ENCODE data around the gene TUBGCP2. TPM values are rescaled to one million over a fixed set of nuclear protein-coding genes. Genes with fewer than 3 reads are reported as not detected.

The TUBGCP2 gene
- total RNA-seq, 1 donor from 2014 or later = 65.0 TPM

DNA sequence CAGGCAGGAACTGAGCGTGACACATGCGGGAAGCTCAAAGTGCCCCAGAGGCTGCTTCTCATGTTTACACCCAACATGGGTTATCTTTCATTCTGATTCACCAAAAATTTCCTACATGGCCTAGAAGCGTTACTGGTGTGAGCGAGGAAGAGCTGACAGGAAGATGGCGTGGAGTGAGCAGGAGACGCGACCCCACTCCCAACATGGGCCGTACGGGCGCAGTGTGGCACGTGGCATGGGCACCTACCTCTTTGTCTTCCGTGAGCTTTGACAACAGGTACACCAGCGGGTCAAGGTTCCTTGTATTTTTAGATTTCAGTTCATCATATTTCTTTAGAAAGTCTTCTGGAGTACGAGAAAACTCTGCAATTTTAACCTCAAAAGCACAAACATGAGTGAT lies 8.9 kb downstream of the TUBGCP2 start:
- Mint-ChIP-seq H3K4me1 (ENCODE audit: low read depth) (no peaks in the 10 kb centered on the region), H3K9me3 (no peaks in the 10 kb centered on the region), H3K36me3 (ENCODE audit: low read depth) (peaks cover 26% of the 10 kb centered on the region), H3K4me3 (no peak overlapping the region), H3K27ac (no peak overlapping the region), H3K27me3 (ENCODE audit: insufficient read depth) (no peaks in the 10 kb centered on the region)
- no peak for DNase-seq (ENCODE audit: low spot score)
- intact Hi-C loops (cut with micrococcal nuclease) = no loop called here

DNA sequence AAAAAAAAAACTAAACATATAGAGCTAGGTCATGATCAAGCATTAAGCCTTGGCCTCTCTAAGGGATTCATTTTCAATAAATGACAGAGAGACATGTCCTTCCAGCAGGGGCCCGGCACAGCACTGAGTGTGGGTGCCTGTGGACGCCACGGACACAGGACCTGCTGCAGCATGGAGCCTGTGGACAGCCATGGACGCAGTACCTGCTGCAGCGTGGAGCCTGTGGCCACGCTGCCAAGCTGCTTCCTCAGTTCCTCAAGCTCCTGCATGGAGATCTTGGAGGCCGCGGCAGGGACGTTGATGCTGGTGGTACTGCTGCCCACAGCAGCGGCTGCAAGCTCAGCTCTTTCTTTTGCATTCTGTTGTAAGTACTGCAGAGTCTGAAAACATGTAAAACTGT lies 9.4 kb downstream of the TUBGCP2 start:
- intact Hi-C loops (cut with micrococcal nuclease) = no loop called here
- no peaks in the 10 kb centered on the region for H3K27me3 Mint-ChIP-seq (ENCODE audit: insufficient read depth)

DNA sequence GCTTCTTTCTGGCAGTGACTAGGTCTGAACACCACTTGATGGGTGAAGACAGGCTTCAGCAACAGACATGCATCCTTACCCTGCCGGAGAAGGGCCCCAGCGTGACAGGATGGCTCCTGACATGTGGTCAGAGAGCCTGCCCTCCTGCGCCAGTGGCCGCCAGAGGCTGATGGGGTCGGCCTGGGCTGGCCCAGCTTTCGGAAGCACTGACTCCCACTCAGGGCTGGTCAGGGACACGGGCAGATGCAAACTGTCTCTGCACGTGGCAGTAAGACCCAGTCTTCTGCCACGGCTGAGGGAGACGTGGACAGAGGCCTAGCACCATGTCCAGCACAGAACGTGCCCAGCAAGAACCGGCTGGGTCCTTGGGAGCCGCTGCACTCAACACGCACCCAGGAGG lies 10.2 kb downstream of the TUBGCP2 start:
- Mint-ChIP-seq H3K27ac (no peak overlapping the region), H3K36me3 (ENCODE audit: low read depth) (peaks cover 30% of the 10 kb centered on the region), H3K4me3 (no peak overlapping the region), H3K27me3 (ENCODE audit: insufficient read depth) (no peaks in the 10 kb centered on the region), H3K9me3 (no peaks in the 10 kb centered on the region), H3K4me1 (ENCODE audit: low read depth) (no peaks in the 10 kb centered on the region)
- intact Hi-C loops (cut with micrococcal nuclease) = no loop called here
- DNase-seq (ENCODE audit: low spot score) = no peak

More for the DNA sequence above, 9.4 kb downstream of the TUBGCP2 start:
- no peaks in the 10 kb centered on the region for H3K4me1 Mint-ChIP-seq (ENCODE audit: low read depth)
- no peaks in the 10 kb centered on the region for H3K9me3 Mint-ChIP-seq
- H3K4me3 Mint-ChIP-seq = no peak overlapping the region
- no peak overlapping the region for H3K27ac Mint-ChIP-seq
- no peak for DNase-seq (ENCODE audit: low spot score)
- H3K36me3 Mint-ChIP-seq (ENCODE audit: low read depth) = peaks cover 28% of the 10 kb centered on the region

DNA sequence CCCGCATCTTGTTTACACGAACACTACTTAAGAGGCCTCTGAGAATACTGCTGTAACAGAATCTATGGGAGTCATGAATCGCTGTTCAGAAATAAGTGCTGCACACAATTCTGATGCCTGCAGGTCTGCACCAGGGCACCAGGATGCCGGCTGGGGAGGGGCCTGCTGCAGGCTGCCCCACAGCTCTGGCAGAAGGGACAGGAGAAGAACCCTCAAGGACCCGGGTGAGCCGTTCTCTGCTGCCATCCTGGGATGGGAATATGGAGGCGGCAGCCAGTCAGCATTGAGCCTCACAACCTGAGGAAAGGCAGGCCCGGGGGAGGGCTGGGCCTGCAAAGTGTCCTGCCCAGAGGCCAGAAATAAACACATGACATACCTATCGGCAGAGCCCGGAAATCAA lies 11.2 kb downstream of the TUBGCP2 start:
- Mint-ChIP-seq H3K27ac (no peak overlapping the region), H3K4me1 (ENCODE audit: low read depth) (no peaks in the 10 kb centered on the region), H3K4me3 (no peak overlapping the region), H3K27me3 (ENCODE audit: insufficient read depth) (no peaks in the 10 kb centered on the region), H3K9me3 (no peaks in the 10 kb centered on the region), H3K36me3 (ENCODE audit: low read depth) (peaks cover 32% of the 10 kb centered on the region)
- intact Hi-C loops (cut with micrococcal nuclease) = no loop called here
- DNase-seq (ENCODE audit: low spot score) = no peak

DNA sequence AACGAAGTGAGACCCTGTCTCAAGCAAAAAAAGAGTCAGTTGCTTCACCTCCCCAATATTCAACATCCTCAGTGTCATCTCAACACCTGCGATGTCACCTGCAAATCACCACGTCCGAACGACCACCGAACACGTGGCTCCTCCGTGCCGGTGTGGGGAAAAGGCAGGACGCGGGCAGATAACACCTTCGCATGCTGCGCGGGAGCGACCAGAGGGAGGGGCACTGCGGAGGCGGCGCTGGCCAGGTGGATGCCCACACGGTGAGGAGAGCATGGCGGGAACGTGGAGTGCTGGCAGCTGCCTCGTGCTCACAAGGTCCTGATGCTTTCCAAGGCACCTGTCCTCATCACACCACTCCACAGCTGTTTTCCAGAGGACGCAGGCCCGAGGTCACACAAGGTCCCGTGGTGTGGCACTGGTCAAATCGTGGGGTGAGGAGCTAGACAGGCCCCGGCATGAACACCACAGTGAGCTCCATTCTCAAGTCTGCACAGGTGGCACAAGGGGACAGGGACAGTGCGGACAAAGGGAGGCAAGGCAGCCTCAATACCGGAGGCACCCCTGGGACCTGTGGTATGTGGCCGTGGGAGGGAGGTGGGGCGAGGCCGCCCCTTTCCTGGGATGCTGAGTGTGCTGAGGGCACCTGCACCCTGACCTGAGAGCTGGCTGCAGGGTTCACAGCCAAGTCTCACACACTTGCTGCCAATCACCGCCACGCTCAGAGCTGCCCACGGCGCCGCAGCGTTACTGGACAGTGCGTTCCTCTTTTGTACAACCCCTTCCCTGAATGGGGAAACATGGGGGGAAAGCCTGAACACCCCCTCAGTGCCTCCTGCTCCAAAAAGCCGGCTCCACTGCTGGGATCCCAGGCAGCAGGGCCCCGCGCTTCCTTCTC lies 13.0 kb downstream of the TUBGCP2 start:
- no peaks in the 10 kb centered on the region for H3K4me1 Mint-ChIP-seq (ENCODE audit: low read depth)
- no peak overlapping the region for H3K27ac Mint-ChIP-seq
- H3K36me3 Mint-ChIP-seq (ENCODE audit: low read depth) = peaks cover 33% of the 10 kb centered on the region
- no peaks in the 10 kb centered on the region for H3K27me3 Mint-ChIP-seq (ENCODE audit: insufficient read depth)
- no peak for DNase-seq (ENCODE audit: low spot score)
- H3K9me3 Mint-ChIP-seq = no peaks in the 10 kb centered on the region
- no peak overlapping the region for H3K4me3 Mint-ChIP-seq
- intact Hi-C loops (cut with micrococcal nuclease) = no loop called here

DNA sequence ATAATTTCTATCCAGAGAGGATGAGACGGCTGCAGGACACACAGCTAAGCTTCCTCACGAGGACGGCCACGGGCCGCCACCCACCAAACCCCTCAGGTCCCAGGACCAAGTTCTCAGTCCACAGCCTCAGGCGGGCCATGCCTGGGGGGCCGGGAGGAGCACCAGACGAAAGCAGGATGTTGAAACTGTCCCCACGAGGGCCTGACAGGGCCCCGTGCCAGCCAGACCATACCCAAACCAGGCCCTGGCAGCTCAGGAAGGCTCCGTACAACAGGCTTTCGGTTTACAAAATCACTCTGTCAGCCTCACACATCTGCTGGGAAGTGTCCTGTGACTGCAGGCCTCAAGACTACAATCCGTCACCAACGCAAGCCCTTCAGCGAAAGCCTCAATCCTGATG lies 14.5 kb downstream of the TUBGCP2 start:
- Mint-ChIP-seq H3K36me3 (ENCODE audit: low read depth) (peaks cover 28% of the 10 kb centered on the region), H3K4me1 (ENCODE audit: low read depth) (no peaks in the 10 kb centered on the region)

DNA sequence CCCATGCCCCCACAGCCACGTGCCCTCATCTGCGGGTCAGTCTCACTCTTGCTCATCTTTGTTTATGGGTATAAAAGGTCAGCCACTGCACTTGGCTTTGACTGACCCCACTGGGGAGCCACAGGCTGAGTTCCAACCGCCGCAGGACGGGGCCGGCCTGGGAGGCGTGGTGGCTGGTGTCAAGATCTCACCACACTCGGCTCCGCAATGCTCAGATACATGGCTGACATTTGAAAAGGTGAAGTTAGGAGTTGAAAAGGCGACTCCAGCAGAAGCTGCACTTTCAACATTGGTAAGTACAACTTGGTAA lies 14.9 kb downstream of the TUBGCP2 start:
- intact Hi-C loops (cut with micrococcal nuclease) = no loop called here
- no peak for DNase-seq (ENCODE audit: low spot score)
- peaks cover 30% of the 10 kb centered on the region for H3K36me3 Mint-ChIP-seq (ENCODE audit: low read depth)
- H3K9me3 Mint-ChIP-seq = no peaks in the 10 kb centered on the region
- H3K27me3 Mint-ChIP-seq (ENCODE audit: insufficient read depth) = no peaks in the 10 kb centered on the region
- no peak overlapping the region for H3K4me3 Mint-ChIP-seq
- no peaks in the 10 kb centered on the region for H3K4me1 Mint-ChIP-seq (ENCODE audit: low read depth)
- no peak overlapping the region for H3K27ac Mint-ChIP-seq

More for the DNA sequence above, 14.5 kb downstream of the TUBGCP2 start:
- Mint-ChIP-seq H3K4me3 (no peak overlapping the region), H3K9me3 (no peaks in the 10 kb centered on the region), H3K27me3 (ENCODE audit: insufficient read depth) (no peaks in the 10 kb centered on the region), H3K27ac (no peak overlapping the region)
- intact Hi-C loops (cut with micrococcal nuclease) = no loop called here
- DNase-seq (ENCODE audit: low spot score) = no peak

DNA sequence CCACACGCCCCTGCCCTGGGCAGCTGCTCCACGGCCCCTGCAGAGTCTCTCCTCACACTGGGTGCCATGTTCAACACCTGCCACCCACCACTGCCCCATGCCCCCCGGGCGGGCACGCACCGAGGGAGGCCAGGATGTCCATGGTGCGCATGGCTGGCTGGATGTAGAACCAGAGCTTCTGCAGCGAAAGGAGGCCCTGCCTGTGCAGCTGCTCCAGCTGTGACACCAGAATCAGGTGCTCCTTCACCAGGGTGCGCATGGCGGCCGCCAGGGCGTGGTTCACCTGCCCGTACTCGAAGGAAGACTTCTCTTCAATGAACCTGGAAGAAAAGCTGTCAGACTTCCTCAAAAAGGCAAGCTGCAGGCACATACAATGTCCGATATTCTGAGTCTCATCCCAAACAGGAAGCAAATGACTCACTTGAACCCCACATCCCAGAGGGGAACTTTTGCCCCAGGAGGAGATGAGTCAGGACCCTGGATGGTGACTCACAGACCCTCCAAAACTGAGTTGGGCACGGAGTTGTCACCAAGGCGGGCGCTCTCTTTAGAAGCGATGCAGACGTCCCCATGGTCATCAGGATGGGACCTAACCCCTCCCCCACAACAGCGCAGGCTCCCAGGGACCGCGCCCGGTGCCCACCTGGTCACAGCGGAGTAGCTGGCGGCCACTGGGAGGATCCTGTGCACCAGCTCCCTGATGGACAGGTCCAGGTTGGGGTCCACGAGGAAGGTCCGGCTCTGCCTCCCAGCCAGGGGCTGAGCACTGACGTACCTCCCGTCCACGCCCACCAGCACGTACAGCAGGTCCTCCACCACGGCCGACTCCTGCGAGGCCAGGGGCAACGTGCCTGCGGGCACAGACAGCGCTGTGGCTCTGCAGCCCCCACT lies 15.5 kb downstream of the TUBGCP2 start:
- Mint-ChIP-seq H3K4me3 (no peak overlapping the region), H3K27me3 (ENCODE audit: insufficient read depth) (no peaks in the 10 kb centered on the region), H3K27ac (no peak overlapping the region), H3K4me1 (ENCODE audit: low read depth) (no peaks in the 10 kb centered on the region), H3K36me3 (ENCODE audit: low read depth) (peaks cover 29% of the 10 kb centered on the region), H3K9me3 (no peaks in the 10 kb centered on the region)
- DNase-seq (ENCODE audit: low spot score) = no peak
- intact Hi-C loops (cut with micrococcal nuclease) = no loop called here

DNA sequence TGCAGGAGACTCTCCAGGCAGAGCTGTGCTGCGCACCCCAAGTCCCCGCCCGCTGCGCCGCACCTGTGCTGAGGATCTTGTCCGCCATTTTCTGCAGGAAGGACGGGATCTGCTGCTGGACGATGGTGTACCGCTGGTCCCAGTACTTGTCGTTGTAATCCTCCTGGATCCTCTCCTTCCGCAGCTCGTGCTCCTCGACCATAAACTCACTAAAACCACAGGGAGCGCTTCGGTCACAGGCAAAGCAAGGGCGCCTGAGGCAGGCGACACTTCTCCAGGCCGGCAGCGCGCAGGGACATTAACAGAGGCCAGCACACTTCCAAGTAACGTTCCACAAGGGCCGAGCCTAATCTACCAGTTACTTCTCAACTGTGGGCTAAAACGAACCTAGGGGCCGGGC lies 18.9 kb downstream of the TUBGCP2 start:
- no peak overlapping the region for H3K4me3 Mint-ChIP-seq
- no peak overlapping the region for H3K27ac Mint-ChIP-seq
- no peak for DNase-seq (ENCODE audit: low spot score)
- intact Hi-C loops (cut with micrococcal nuclease) = no loop called here
- H3K36me3 Mint-ChIP-seq (ENCODE audit: low read depth) = peaks cover 45% of the 10 kb centered on the region
- H3K9me3 Mint-ChIP-seq = no peaks in the 10 kb centered on the region
- no peaks in the 10 kb centered on the region for H3K4me1 Mint-ChIP-seq (ENCODE audit: low read depth)
- no peaks in the 10 kb centered on the region for H3K27me3 Mint-ChIP-seq (ENCODE audit: insufficient read depth)

DNA sequence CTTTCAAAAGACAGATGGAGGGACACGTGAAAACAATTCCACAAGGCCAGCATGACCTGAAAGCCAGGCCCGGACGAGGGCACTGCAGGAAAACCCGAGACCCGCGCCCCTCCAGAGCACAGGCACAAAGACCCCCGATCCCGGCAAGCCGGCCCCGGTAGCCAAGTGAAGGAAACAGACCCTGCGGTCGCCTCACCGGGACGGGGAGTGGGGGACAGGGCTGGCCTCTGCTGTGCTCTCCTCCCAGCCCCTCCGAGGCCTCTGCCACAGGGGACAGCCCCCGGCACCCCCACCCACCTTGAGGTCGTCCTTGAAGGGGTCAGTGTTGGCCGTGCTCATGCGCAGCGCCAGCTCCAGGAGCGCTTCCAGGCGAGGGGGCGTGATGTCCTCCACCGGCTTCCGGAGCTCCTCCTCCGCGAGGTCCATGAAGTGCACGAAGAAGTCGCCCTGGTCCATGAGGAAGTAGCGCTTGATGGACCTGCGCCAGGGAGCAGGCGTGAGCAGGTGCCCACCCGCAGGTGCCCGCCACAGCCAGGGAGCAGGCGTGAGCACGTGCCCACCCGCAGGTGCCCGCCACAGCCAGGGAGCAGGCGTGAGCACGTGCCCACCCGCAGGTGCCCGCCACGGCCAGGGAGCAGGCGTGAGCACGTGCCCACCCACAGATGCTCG lies 20.7 kb downstream of the TUBGCP2 start:
- no peaks in the 10 kb centered on the region for H3K27me3 Mint-ChIP-seq (ENCODE audit: insufficient read depth)
- peaks cover 46% of the 10 kb centered on the region for H3K36me3 Mint-ChIP-seq (ENCODE audit: low read depth)
- no peak overlapping the region for H3K4me3 Mint-ChIP-seq
- no peaks in the 10 kb centered on the region for H3K4me1 Mint-ChIP-seq (ENCODE audit: low read depth)
- intact Hi-C loops (cut with micrococcal nuclease) = no loop called here
- H3K9me3 Mint-ChIP-seq = no peaks in the 10 kb centered on the region
- no peak for DNase-seq (ENCODE audit: low spot score)
- H3K27ac Mint-ChIP-seq = no peak overlapping the region

DNA sequence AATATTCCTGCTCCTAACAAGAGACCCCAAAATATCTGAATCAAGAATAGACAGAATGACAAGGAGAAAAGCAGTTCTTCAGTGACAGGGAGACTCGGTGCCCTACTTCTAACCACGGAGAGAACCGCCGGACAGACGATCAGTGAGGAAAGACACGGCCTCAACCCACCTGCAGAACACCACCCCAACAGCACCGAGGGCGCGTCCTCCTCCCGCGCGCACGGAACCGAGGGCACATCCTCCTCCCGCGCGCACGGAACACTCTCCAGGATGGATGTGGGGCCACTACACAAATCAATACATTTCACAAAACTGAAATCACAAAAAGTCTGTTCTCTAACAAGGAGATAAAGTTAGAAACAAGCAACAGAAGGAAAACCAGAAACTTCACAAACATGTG lies 22.3 kb downstream of the TUBGCP2 start:
- intact Hi-C loops (cut with micrococcal nuclease) = no loop called here
- Mint-ChIP-seq H3K9me3 (no peaks in the 10 kb centered on the region), H3K27me3 (ENCODE audit: insufficient read depth) (no peaks in the 10 kb centered on the region), H3K4me3 (no peak overlapping the region), H3K27ac (no peak overlapping the region), H3K36me3 (ENCODE audit: low read depth) (peaks cover 46% of the 10 kb centered on the region), H3K4me1 (ENCODE audit: low read depth) (no peaks in the 10 kb centered on the region)
- DNase-seq (ENCODE audit: low spot score) = no peak

DNA sequence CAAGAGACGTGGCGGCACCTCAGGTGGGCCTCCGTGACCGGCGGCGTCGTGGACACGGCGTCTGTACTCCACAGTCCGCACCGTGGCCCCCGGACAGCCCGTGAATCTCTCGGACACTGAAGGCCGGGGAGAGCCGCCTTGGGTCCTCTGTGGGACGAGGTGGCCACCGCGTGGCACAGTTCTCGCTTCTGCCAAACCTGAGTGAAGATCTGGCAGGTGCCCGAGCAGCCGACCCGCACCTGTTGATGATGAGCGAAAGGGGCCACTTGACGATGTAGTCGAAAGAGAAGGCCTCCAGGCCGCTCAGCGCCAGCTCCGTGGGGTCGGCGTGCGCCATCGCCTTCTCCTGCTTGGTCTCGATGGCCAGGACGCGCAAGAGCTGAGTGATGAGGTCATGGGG lies 23.5 kb downstream of the TUBGCP2 start:
- H3K9me3 Mint-ChIP-seq = no peaks in the 10 kb centered on the region
- H3K36me3 Mint-ChIP-seq (ENCODE audit: low read depth) = peaks cover 41% of the 10 kb centered on the region
- DNase-seq (ENCODE audit: low spot score) = no peak
- intact Hi-C loops (cut with micrococcal nuclease) = no loop called here
- no peak overlapping the region for H3K4me3 Mint-ChIP-seq
- no peaks in the 10 kb centered on the region for H3K27me3 Mint-ChIP-seq (ENCODE audit: insufficient read depth)
- H3K27ac Mint-ChIP-seq = no peak overlapping the region
- H3K4me1 Mint-ChIP-seq (ENCODE audit: low read depth) = no peaks in the 10 kb centered on the region

DNA sequence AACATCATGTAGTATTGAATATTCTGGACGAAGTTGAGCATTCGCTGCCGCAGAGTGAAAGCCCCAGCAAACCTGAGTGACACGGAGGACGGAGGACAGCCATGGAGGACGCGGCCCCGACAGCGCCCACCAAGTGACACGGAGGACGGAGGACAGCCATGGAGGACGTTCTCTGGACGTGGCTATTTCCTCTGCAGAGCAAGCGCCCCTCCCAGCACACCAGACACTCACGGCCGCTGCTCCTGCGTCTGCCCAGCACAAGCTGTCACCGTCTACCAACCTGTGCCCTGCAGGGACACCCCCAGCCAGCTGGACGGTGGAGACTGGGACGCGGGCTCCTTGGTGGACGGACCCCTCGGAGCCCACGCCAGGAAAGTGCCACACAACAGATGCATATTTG lies 24.7 kb downstream of the TUBGCP2 start:
- H3K4me3 Mint-ChIP-seq = no peak overlapping the region
- intact Hi-C loops (cut with micrococcal nuclease) = no loop called here

More for the DNA sequence above, 24.7 kb downstream of the TUBGCP2 start:
- DNase-seq (ENCODE audit: low spot score) = no peak
- Mint-ChIP-seq H3K4me1 (ENCODE audit: low read depth) (no peaks in the 10 kb centered on the region), H3K27me3 (ENCODE audit: insufficient read depth) (no peaks in the 10 kb centered on the region), H3K9me3 (no peaks in the 10 kb centered on the region), H3K36me3 (ENCODE audit: low read depth) (peaks cover 41% of the 10 kb centered on the region), H3K27ac (no peak overlapping the region)
